ENCODE data around the gene ADAMTS18. TPM values are rescaled to one million over a fixed set of nuclear protein-coding genes. Genes with fewer than 3 reads are reported as not detected.

The ADAMTS18 gene
- total RNA-seq, 4 donors from 2014 or later, result 0.15 to 5.6 (median 0.19) TPM; not detected in 1

GRCh38 chr16:77295896-77296295 is 138.9 kb downstream of the ADAMTS18 start:
- Histone ChIP-seq H3K4me3 (no peak overlapping the region), H3K4me1 (no peaks in the 10 kb centered on the region), H3K9me3 (no peaks in the 10 kb centered on the region), H3K36me3 (no peaks in the 10 kb centered on the region), H3K27ac (no peak overlapping the region), H3K27me3 (peaks cover 9% of the 10 kb centered on the region)
- WGBS, 2 donors (ENCODE audit: low coverage in 1 of 2), result 79 to 93% methylated on average over 3 of the region's 3 CpGs
- TF ChIP-seq POLR2AphosphoS5 (IDR thresholded peaks at IDR 0.05), result no peak
- ATAC-seq, result no peak

- Histone ChIP-seq H3K27ac (no peak overlapping the region), H3K4me3 (no peak overlapping the region), H3K4me1 (no peaks in the 10 kb centered on the region), H3K9me3 (no peaks in the 10 kb centered on the region), H3K27me3 (peaks cover 17% of the 10 kb centered on the region), H3K36me3 (no peaks in the 10 kb centered on the region)
- 34 to 42% methylated on average over 3 to 10 of the region's 10 CpGs for WGBS, 2 donors (ENCODE audit: low coverage in 1 of 2)
- no peak for ATAC-seq
- no peak for TF ChIP-seq CTCF (IDR thresholded peaks at IDR 0.05)
- TF ChIP-seq EP300 (IDR thresholded peaks at IDR 0.05), result no peak
- no peak for TF ChIP-seq POLR2A (IDR thresholded peaks at IDR 0.05)
- TF ChIP-seq POLR2AphosphoS5 (IDR thresholded peaks at IDR 0.05), result no peak
Measured at GRCh38 chr16:77290451-77291115, 144.3 kb downstream of the ADAMTS18 start.

- no peak for ATAC-seq
- H3K4me3 ChIP-seq, result no peak overlapping the region
Measured at GRCh38 chr16:77289331-77289809, 145.5 kb downstream of the ADAMTS18 start.

GRCh38 chr16:77288222-77288621 is 146.6 kb downstream of the ADAMTS18 start:
- ATAC-seq, result no peak
- no peak for TF ChIP-seq EP300 (IDR thresholded peaks at IDR 0.05)
- no peak for TF ChIP-seq CTCF (IDR thresholded peaks at IDR 0.05)
- TF ChIP-seq POLR2A (IDR thresholded peaks at IDR 0.05), result no peak
- no peak for TF ChIP-seq POLR2AphosphoS5 (IDR thresholded peaks at IDR 0.05)
- Histone ChIP-seq H3K27ac (no peak overlapping the region), H3K36me3 (no peaks in the 10 kb centered on the region), H3K4me3 (no peak overlapping the region), H3K27me3 (peaks cover 8% of the 10 kb centered on the region), H3K4me1 (no peaks in the 10 kb centered on the region), H3K9me3 (no peaks in the 10 kb centered on the region)
- 57 to 76% methylated on average over 3 of the region's 3 CpGs for WGBS, 2 donors (ENCODE audit: low coverage in 1 of 2)

More at GRCh38 chr16:77289331-77289809, 145.5 kb downstream of the ADAMTS18 start:
- Histone ChIP-seq H3K27me3 (peaks cover 11% of the 10 kb centered on the region), H3K36me3 (no peaks in the 10 kb centered on the region), H3K9me3 (no peaks in the 10 kb centered on the region), H3K4me1 (no peaks in the 10 kb centered on the region), H3K27ac (no peak overlapping the region)
- no CpG with 5 or more reads among the region's 2 CpGs for WGBS, 2 donors (ENCODE audit: low coverage in 1 of 2)
- TF ChIP-seq POLR2AphosphoS5 (IDR thresholded peaks at IDR 0.05), result no peak
- TF ChIP-seq POLR2A (IDR thresholded peaks at IDR 0.05), result no peak
- TF ChIP-seq CTCF (IDR thresholded peaks at IDR 0.05), result no peak
- no peak for TF ChIP-seq EP300 (IDR thresholded peaks at IDR 0.05)

GRCh38 chr16:77285676-77286075 is 149.2 kb downstream of the ADAMTS18 start:
- H3K4me3 ChIP-seq, result no peak overlapping the region
- no peak overlapping the region for H3K27ac ChIP-seq
- TF ChIP-seq POLR2AphosphoS5 (IDR thresholded peaks at IDR 0.05), result no peak
- TF ChIP-seq POLR2A (IDR thresholded peaks at IDR 0.05), result no peak
- no peak for TF ChIP-seq EP300 (IDR thresholded peaks at IDR 0.05)
- TF ChIP-seq CTCF (IDR thresholded peaks at IDR 0.05), result no peak
- WGBS, 2 donors (ENCODE audit: low coverage in 1 of 2), result 76 to 80% methylated on average over 5 of the region's 5 CpGs
- H3K27me3 ChIP-seq, result peaks cover 8% of the 10 kb centered on the region
- H3K36me3 ChIP-seq, result no peaks in the 10 kb centered on the region
- H3K9me3 ChIP-seq, result no peaks in the 10 kb centered on the region
- H3K4me1 ChIP-seq, result no peaks in the 10 kb centered on the region
- no peak for ATAC-seq
